ENCODE data around the gene TBC1D2B. TPM values are rescaled to one million over a fixed set of nuclear protein-coding genes. Genes with fewer than 3 reads are reported as not detected.

Gene TBC1D2B
- total RNA-seq, 1 donor from 2014 or later = 22.1 TPM

GRCh38 chr15:77985931-77986480, 91.5 kb downstream of the TBC1D2B start:
- no peak for DNase-seq (ENCODE audit: extremely low spot score, unreplicated experiment)
- Mint-ChIP-seq H3K27me3 (no peaks in the 10 kb centered on the region), H3K27ac (no peak overlapping the region), H3K9me3 (no peaks in the 10 kb centered on the region), H3K36me3 (no peaks in the 10 kb centered on the region), H3K4me1 (ENCODE audit: unreplicated experiment) (peaks cover 4% of the 10 kb centered on the region), H3K4me3 (no peak overlapping the region)
- TF ChIP-seq, protein P1, sequence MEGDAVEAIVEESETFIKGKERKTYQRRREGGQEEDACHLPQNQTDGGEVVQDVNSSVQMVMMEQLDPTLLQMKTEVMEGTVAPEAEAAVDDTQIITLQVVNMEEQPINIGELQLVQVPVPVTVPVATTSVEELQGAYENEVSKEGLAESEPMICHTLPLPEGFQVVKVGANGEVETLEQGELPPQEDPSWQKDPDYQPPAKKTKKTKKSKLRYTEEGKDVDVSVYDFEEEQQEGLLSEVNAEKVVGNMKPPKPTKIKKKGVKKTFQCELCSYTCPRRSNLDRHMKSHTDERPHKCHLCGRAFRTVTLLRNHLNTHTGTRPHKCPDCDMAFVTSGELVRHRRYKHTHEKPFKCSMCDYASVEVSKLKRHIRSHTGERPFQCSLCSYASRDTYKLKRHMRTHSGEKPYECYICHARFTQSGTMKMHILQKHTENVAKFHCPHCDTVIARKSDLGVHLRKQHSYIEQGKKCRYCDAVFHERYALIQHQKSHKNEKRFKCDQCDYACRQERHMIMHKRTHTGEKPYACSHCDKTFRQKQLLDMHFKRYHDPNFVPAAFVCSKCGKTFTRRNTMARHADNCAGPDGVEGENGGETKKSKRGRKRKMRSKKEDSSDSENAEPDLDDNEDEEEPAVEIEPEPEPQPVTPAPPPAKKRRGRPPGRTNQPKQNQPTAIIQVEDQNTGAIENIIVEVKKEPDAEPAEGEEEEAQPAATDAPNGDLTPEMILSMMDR (conservative IDR thresholded peaks at IDR 0.05) = no peak

- H3K36me3 Mint-ChIP-seq = no peaks in the 10 kb centered on the region
- no peak overlapping the region for H3K4me3 Mint-ChIP-seq
- no peaks in the 10 kb centered on the region for H3K27me3 Mint-ChIP-seq
- H3K4me1 Mint-ChIP-seq (ENCODE audit: unreplicated experiment) = peaks cover 4% of the 10 kb centered on the region
- H3K27ac Mint-ChIP-seq = no peak overlapping the region
- H3K9me3 Mint-ChIP-seq = no peaks in the 10 kb centered on the region
- TF ChIP-seq, protein P1 (conservative IDR thresholded peaks at IDR 0.05) = no peak
- DNase-seq (ENCODE audit: extremely low spot score, unreplicated experiment) = peak; percentile 63
Observed at GRCh38 chr15:77985031-77985930, 92.2 kb downstream of the TBC1D2B start.

DNA sequence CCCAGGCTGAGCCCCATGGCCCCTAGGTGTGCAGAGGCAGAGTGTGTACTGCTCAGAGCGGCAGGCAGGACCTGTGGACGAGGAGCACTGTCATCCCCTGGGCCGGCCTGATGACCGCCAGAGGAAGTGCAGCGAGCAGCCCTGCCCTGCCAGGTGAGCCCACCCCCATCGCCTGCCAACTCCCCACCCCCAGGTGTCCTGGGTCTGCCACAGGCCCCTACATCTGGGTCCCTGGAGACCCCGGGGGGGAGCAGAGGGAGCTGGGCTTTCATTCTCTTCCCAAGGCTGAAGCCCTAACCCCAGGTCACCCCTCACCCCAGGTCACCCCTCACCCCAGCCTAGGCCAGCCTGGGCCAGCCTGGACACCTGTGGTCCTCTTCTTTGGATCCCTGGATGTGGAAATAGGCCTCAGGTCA, 93.1 kb downstream of the TBC1D2B start:
- no peaks in the 10 kb centered on the region for H3K27me3 Mint-ChIP-seq
- peak; percentile 58 for DNase-seq (ENCODE audit: extremely low spot score, unreplicated experiment)
- no peak overlapping the region for H3K4me3 Mint-ChIP-seq
- TF ChIP-seq, protein P1 (conservative IDR thresholded peaks at IDR 0.05) = no peak
- peaks cover 4% of the 10 kb centered on the region for H3K4me1 Mint-ChIP-seq (ENCODE audit: unreplicated experiment)
- H3K36me3 Mint-ChIP-seq = no peaks in the 10 kb centered on the region
- H3K9me3 Mint-ChIP-seq = no peaks in the 10 kb centered on the region
- no peak overlapping the region for H3K27ac Mint-ChIP-seq

- peak; percentile 66 for DNase-seq (ENCODE audit: extremely low spot score, unreplicated experiment)
- Mint-ChIP-seq H3K27me3 (no peaks in the 10 kb centered on the region), H3K9me3 (no peaks in the 10 kb centered on the region), H3K27ac (no peak overlapping the region), H3K4me1 (ENCODE audit: unreplicated experiment) (peaks cover 4% of the 10 kb centered on the region), H3K4me3 (no peak overlapping the region), H3K36me3 (no peaks in the 10 kb centered on the region)
- TF ChIP-seq, protein P1 (conservative IDR thresholded peaks at IDR 0.05) = no peak
Observed at GRCh38 chr15:77983708-77984445, 93.6 kb downstream of the TBC1D2B start.

- H3K27me3 Mint-ChIP-seq = no peaks in the 10 kb centered on the region
Observed at GRCh38 chr15:77983091-77983707, 94.3 kb downstream of the TBC1D2B start.

More at GRCh38 chr15:77983091-77983707, 94.3 kb downstream of the TBC1D2B start:
- TF ChIP-seq, protein P1 (conservative IDR thresholded peaks at IDR 0.05) = no peak
- H3K36me3 Mint-ChIP-seq = no peaks in the 10 kb centered on the region
- H3K4me3 Mint-ChIP-seq = no peak overlapping the region
- no peak overlapping the region for H3K27ac Mint-ChIP-seq
- no peaks in the 10 kb centered on the region for H3K9me3 Mint-ChIP-seq
- peaks cover 3% of the 10 kb centered on the region for H3K4me1 Mint-ChIP-seq (ENCODE audit: unreplicated experiment)
- peak; percentile 8 for DNase-seq (ENCODE audit: extremely low spot score, unreplicated experiment)
